ENCODE results near the gene SINHCAF.

GRCh38 chr12:31321897-31322228, 4.1 kb downstream of the SINHCAF start:
- no peak for TF ChIP-seq CTCF (IDR thresholded peaks at IDR 0.05)
- TF ChIP-seq POLR2A (IDR thresholded peaks at IDR 0.05) = no peak
- no peak for TF ChIP-seq POLR2AphosphoS5 (IDR thresholded peaks at IDR 0.05)

Measured in breast epithelium (tissue), 3 donors.